SIG-M5 (cell line): ENCODE data around the gene OSTF1.
A peak's percentile ranks its signal among the peaks of the same experiment; 100 is the strongest.

Experiments used
- DNase-seq: peaks from one replicate; lab custom pipeline; 2025; lab: John Stamatoyannopoulos, UW

The OSTF1 gene

GRCh38 chr9:75121914-75122558 lies 33.7 kb downstream of the OSTF1 start:
- no peak for DNase-seq

- no peak for DNase-seq
Measured at GRCh38 chr9:75123696-75124095, 35.4 kb downstream of the OSTF1 start.

DNA sequence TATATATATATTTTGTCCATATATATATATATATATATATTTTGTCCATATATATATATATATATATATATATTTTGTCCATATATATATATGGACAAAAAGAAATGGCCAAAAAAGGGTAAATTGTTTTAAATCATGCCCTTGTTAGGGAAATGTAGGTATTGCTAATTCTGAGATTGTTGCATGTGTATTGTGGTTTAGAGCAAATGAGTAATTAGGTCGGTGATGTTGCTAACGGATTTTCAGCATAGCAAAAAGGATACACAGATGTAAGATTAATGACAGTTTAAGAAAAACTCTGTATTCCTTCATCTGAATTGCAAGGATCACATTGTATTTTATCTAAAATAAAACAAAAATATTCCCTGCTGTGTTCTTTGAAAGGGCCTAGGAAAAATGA lies 40.2 kb downstream of the OSTF1 start:
- DNase-seq = no peak

- DNase-seq = no peak
Measured at GRCh38 chr9:75130172-75130571, 41.9 kb downstream of the OSTF1 start.

GRCh38 chr9:75130621-75131230 lies 42.4 kb downstream of the OSTF1 start:
- DNase-seq = no peak

DNA sequence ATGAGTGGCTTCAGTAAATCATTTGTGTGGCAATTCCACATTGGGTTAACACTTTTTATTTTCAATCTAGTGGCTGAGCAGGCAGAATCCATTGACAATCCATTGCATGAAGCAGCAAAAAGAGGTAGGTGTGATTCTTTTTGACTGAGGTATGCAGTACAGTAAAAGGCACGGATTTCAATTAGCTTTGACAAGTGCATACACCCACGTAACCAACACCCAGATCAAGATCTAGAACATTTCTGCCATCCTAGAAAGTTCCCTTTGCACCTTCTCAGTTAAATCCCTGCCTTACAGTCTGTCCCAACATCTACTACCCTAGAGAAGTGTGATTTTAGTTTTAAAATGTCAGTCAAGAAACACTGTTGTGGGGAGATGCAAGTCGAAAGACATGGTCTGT lies 43.4 kb downstream of the OSTF1 start:
- no peak for DNase-seq

DNA sequence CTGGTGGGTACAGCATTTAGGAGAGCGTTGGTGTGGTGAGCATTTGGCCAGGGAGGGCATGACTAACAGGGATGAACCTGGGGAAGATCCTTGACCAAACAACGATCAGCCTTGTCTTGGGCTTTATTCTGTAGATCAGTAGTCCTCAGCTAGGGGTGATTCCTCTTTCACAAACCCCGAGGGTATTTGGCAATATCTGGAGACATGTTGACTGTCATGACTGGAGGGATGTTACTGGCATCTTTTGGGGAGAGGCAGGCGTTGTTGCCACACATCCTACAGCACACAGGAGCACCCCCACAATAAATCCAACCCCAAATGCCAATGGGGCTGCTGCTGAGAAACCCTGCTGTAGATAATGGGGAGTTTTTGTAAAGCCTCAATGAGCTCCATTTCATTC lies 43.9 kb downstream of the OSTF1 start:
- no peak for DNase-seq

DNA sequence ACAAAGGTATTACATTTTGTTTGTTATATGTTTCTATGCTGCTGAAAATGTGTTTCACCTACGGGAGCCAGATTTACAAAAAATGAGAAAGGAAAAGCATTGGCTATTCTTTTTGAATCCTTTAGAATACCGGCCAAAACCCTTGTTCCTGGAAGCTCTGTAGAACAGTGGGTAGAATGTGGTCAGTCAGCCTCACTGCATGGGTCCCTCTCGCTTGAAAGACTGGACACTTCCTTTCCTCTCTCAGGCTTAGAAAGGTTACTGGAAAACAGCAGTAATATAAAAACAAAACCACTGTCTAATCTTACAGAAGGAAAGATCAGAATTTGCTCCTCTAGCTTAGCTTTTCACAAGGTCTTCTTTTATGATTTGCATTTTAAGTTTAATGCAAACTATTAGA lies 45.1 kb downstream of the OSTF1 start:
- DNase-seq = no peak

GRCh38 chr9:75134495-75134894 lies 46.2 kb downstream of the OSTF1 start:
- DNase-seq = no peak

GRCh38 chr9:75138260-75139040 lies 50.1 kb downstream of the OSTF1 start:
- DNase-seq = no peak

DNA sequence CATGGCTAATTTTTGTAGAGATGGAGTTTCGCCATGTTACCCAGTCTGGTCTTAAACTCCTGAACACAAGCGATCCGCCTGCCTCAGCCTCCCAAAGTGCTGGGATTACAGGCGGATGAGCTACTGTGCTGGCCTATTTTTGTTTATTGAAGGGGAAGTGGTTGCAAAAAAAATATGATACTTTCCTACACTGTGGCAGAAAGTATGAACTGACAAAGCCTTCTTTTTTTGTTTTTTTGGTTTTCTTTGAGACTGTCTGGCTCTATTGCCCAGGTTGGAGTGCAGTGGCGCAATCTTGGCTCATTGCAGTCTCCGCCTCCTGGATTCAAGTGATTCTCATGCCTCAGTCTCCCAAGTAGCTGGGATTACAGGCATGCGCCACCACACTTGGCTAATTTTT lies 50.9 kb downstream of the OSTF1 start:
- DNase-seq = no peak

GRCh38 chr9:75140261-75140660 lies 51.9 kb downstream of the OSTF1 start:
- DNase-seq = no peak

- no peak for DNase-seq
Measured at GRCh38 chr9:75142202-75142601, 53.9 kb downstream of the OSTF1 start.

DNA sequence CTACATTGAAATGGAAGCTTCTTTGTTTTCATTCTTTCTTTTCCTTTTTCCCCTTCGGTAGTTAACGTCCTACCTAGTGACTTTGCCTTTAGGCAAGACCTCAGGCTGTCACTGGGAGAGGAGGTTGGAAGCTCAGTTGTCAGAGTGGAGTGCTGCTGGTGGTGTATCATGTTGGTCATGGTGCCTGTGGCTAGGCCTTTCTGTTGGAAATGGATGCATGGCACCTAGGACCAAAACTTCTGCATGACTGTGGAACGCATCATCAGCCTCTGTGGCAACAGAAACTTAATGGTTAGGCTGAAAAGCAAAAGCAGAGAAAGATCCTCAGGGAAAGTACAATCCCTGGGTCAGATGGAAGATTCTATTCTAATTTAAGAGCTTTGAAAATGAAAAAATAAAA lies 57.9 kb downstream of the OSTF1 start:
- no peak for DNase-seq

DNA sequence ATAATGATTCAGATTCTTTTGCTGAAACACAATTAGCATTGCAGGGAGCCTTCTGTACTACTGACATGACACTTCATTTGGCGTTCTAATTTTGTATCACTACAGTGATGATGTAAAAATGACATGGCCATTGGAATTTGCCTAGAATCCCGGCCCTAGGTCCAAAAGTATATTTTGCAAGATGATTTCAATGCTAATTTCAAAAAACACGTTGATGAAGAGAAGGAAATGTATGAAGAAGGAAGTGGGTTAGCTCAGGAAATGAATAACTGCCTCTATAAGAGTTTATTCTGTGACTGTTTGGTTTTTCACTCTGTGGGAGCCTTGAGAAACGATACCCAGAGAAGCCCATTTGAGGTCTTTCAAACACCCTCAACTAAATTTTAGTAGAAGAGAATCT lies 59.3 kb downstream of the OSTF1 start:
- DNase-seq = no peak

- DNase-seq = no peak
Measured at GRCh38 chr9:75148561-75148960, 60.2 kb downstream of the OSTF1 start.

GRCh38 chr9:75149841-75150241 lies 61.5 kb downstream of the OSTF1 start:
- peak; percentile 16 for DNase-seq

GRCh38 chr9:75150512-75150911 lies 62.2 kb downstream of the OSTF1 start:
- no peak for DNase-seq

GRCh38 chr9:75152416-75152815 lies 64.1 kb downstream of the OSTF1 start:
- no peak for DNase-seq

- DNase-seq = no peak
Measured at GRCh38 chr9:75156858-75157257, 68.5 kb downstream of the OSTF1 start.

GRCh38 chr9:75161116-75161857 lies 73.0 kb downstream of the OSTF1 start:
- DNase-seq = no peak

GRCh38 chr9:75163764-75164163 lies 75.5 kb downstream of the OSTF1 start:
- DNase-seq = no peak

GRCh38 chr9:75164573-75164972 lies 76.3 kb downstream of the OSTF1 start:
- DNase-seq = no peak
